Esophagus muscularis mucosa (tissue), 4 donors: ENCODE data around the gene GNPDA2.

Experiments used
- CTCF ChIP-seq, 3 experiments: fragments of 200-600 bp in 2 of 3; fragments of 450-650 bp in 1 of 3; sonication (generic) in 2 of 3; IDR thresholded peaks; one replicate each; pipeline ENCODE4 v1.5.1; 2017 to 2019; ENCODE audit warnings: antibody characterized with exemption in 3 of 3, mild to moderate bottlenecking in 2 of 3, moderate library complexity in 1 of 3
- EP300 ChIP-seq: sonication (generic); formaldehyde crosslinking; IDR thresholded peaks from one replicate; pipeline ENCODE4 v1.6.1; 2017; ENCODE audit warnings: antibody characterized with exemption
- POLR2A ChIP-seq: fragments of 450-650 bp; IDR thresholded peaks from one replicate; pipeline ENCODE4 v1.6.1; 2017; ENCODE audit warnings: antibody characterized with exemption, moderate library complexity, mild to moderate bottlenecking, low read depth
- POLR2AphosphoS5 ChIP-seq, 2 donors: sonication (generic); formaldehyde crosslinking; IDR thresholded peaks; one replicate each; pipeline ENCODE4 v1.6.1; 2017; ENCODE audit warnings: antibody characterized with exemption in 2 of 2

GRCh38 chr4:44713125-44713524 lies 13.2 kb downstream of the GNPDA2 start:
- TF ChIP-seq CTCF (IDR thresholded peaks at IDR 0.05) (no peak), POLR2A (no peak), POLR2AphosphoS5 (IDR thresholded peaks at IDR 0.05) (no peak), EP300 (no peak)
